ENCODE measurements around the gene KCNQ4.
A peak's percentile ranks its signal among the peaks of the same experiment; 100 is the strongest.

The KCNQ4 gene

GRCh38 chr1:40861224-40862003 lies 77.8 kb downstream of the KCNQ4 start:
- no peak for DNase-seq (ENCODE audit: low spot score)

GRCh38 chr1:40862008-40862863 lies 78.6 kb downstream of the KCNQ4 start, which contains the start of gene CITED4:
Gene CITED4 (minus strand): TSS chr1:40862363. CDS start chr1:40862127, 236 bp downstream.
- peak; percentile 95 for DNase-seq (ENCODE audit: low spot score)

- DNase-seq (ENCODE audit: low spot score): no peak
These were observed 84.6 kb downstream of the KCNQ4 start for GRCh38 chr1:40868051-40868723.

- no peak for DNase-seq (ENCODE audit: low spot score)
These were observed 86.6 kb downstream of the KCNQ4 start for GRCh38 chr1:40870135-40870728.

GRCh38 chr1:40872276-40872675 lies 88.7 kb downstream of the KCNQ4 start:
- no peak for DNase-seq (ENCODE audit: low spot score)

- no peak for DNase-seq (ENCODE audit: low spot score)
These were observed 90.4 kb downstream of the KCNQ4 start for GRCh38 chr1:40873863-40874472.

GRCh38 chr1:40876436-40876761 lies 92.8 kb downstream of the KCNQ4 start:
- no peak for DNase-seq (ENCODE audit: low spot score)

- DNase-seq (ENCODE audit: low spot score): no peak
These were observed 93.3 kb downstream of the KCNQ4 start for GRCh38 chr1:40876891-40877290.

- DNase-seq (ENCODE audit: low spot score): no peak
These were observed 94.1 kb downstream of the KCNQ4 start for GRCh38 chr1:40877698-40878097.

- no peak for DNase-seq (ENCODE audit: low spot score)
These were observed 95.3 kb downstream of the KCNQ4 start for GRCh38 chr1:40878906-40879305.

- DNase-seq (ENCODE audit: low spot score): no peak
These were observed 96.0 kb downstream of the KCNQ4 start for GRCh38 chr1:40879482-40880175.

- DNase-seq (ENCODE audit: low spot score): no peak
These were observed 97.4 kb downstream of the KCNQ4 start for GRCh38 chr1:40880813-40881549.

GRCh38 chr1:40884055-40884795 lies 100.6 kb downstream of the KCNQ4 start:
- no peak for DNase-seq (ENCODE audit: low spot score)

- no peak for DNase-seq (ENCODE audit: low spot score)
These were observed 102.9 kb downstream of the KCNQ4 start for GRCh38 chr1:40886318-40887011.

GRCh38 chr1:40887012-40887378 lies 103.4 kb downstream of the KCNQ4 start:
- DNase-seq (ENCODE audit: low spot score): no peak

- DNase-seq (ENCODE audit: low spot score): no peak
These were observed 104.1 kb downstream of the KCNQ4 start for GRCh38 chr1:40887652-40888051.
